RWPE1 (cell line): Measurements from ENCODE around the gene FSD1L.

Experiments
- CTCF ChIA-PET: fragments of 350-600 bp; sonication (Branson Sonifier 250); formaldehyde crosslinking; extraction: SDS; loops from one replicate; lab custom pipeline; 2021; lab: Yijun Ruan, JAX
- POLR2A ChIA-PET: fragments of 400-600 bp; formaldehyde crosslinking; extraction: SDS; loops from one replicate; lab custom pipeline; 2020; ENCODE audit warnings: antibody characterized with exemption; ENCODE audit not compliant: low non-redundant PET; lab: Yijun Ruan, JAX
- DNase-seq: peaks from one replicate; pipeline ENCODE4 v3.0.0; 2012; ENCODE audit warnings: low spot score
- H3K27ac ChIP-seq: fragments of 450-650 bp; 2 replicates; pipeline ENCODE4 v1.5.1; 2017
- CTCF ChIP-seq: fragments of 450-650 bp; conservative IDR thresholded peaks from 2 replicates; pipeline ENCODE4 v1.5.1; 2017; ENCODE audit warnings: low read depth, mild to moderate bottlenecking

Gene FSD1L

DNA sequence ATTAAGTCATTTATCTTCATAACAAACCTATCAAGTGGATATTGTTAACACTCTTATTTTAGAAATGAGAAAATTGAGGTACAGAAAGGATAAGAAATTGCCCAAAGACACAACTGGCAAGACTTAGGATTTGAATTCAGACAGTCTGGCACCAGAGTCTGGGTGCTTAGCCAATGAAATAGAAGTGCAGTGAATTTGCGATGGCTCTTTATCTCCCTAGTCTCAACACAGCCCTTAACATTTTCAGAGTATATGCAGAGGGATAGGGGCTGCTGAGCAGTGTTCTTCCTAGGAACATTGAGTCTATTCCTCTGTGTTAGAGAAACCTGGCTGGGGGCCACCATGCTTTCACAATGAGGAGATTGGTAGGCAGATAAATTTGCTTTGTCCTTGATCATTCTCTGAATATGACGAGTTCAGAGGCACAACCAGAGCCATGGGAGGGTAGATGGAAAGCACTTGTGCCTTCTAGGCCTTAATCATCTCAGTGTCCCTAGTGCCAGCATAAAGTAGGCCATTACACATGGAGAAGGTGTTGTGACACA lies 6.1 kb upstream of the FSD1L start:
- TF ChIP-seq CTCF: no peak
- H3K27ac ChIP-seq: no peak overlapping the region
- ChIA-PET CTCF (no interaction called here), POLR2A (no interaction called here)
- DNase-seq: no peak

DNA sequence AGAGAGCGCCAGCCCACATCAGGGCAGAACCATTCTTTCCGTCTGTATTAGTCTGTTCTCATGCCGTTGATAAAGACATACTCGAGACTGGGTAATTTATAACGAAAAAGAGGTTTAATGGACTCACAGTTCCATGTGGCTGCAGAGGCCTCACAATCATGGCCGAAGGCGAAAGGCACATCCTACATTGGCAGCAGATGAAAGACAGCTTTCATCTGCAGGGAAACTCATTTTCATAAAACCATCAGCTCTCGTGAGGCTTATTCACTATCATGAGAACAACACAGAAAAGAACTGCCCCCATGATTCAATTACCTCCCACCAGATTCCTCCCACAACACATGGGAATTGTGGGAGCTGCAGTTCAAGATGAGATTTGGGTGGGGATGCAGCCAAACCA lies 4.7 kb upstream of the FSD1L start:
- no peak for TF ChIP-seq CTCF
- no peak overlapping the region for H3K27ac ChIP-seq
- DNase-seq: no peak
- ChIA-PET CTCF (no interaction called here), POLR2A (no interaction called here)

DNA sequence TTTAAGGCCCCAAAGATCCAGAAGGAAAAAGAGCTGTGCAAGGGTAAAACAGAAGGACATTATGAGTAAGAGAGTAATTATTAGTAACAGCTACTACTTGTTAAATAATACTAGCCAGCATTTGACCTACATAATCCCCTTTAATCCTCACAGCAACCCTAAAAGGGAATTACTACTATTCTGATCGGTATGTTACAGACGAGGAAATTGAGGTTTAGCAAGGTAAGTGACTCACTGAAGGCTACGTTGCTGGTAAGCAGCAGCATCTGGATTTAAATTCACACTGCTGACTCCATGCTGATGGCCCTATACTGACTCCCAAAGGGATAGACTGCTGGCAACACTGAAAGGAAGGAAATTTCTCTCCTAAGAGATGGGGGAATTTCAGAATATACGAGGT lies 3.7 kb upstream of the FSD1L start:
- CTCF ChIA-PET: no interaction called here
- no peak for TF ChIP-seq CTCF

DNA sequence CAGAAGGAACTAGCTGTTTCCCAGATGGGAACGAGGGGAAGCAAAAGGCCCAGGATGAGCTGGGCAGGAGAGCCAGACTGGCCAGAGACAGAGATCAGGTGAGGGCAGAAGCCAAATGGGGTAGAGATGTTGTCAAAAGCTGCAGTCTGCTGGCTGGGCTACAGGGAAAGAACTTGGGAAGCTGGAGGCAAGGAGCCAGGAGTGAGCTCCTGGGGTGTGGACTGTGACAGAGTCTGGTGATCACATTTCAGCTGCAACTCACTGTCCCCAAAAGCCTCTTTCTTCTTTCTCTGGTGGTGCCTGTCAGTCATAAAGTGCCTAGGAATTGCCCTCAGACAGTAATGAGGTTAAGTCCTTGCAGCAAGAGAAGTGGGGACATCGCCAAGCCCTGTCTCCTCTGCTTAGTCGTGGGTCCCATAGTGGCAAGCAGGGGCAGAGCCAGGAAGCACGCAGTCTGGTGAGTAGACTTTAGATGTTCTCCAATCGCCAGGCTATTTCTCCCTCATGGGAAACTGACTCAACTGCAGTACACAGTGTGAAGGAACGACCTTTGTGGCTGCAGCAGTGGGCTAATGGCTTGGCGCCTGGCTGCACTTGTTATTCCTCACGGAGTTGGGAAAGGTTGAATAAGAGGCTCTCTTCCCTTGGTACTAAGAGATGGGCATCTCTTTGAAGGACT lies 2.5 kb upstream of the FSD1L start:
- POLR2A ChIA-PET: no interaction called here
- H3K27ac ChIP-seq: no peak overlapping the region
- no peak for DNase-seq
- CTCF ChIA-PET: interaction anchor here (0.7 to 1.0 kb wide), 3 partner anchors 20 to 84 kb away, joined by 3 to 6 read pairs (median 4); no protein-coding TSS in a partner anchor
- TF ChIP-seq CTCF: no peak

More for the DNA sequence above, 3.7 kb upstream of the FSD1L start:
- POLR2A ChIA-PET: no interaction called here
- no peak for DNase-seq
- H3K27ac ChIP-seq: no peak overlapping the region

- no peak for TF ChIP-seq CTCF
- ChIA-PET CTCF (interaction anchor here (0.6 to 0.7 kb wide), 4 partner anchors 21 to 434 kb away, joined by 3 to 7 read pairs (median 3); no protein-coding TSS in a partner anchor), POLR2A (interaction anchor here (0.6 kb wide), 1 partner anchor 20 kb away, joined by 3 read pairs; no protein-coding TSS in a partner anchor)
- DNase-seq: no peak
- H3K27ac ChIP-seq: peak overlapping the region; percentile 86
Observed at GRCh38 chr9:105447386-105447813, 434 bp upstream of the FSD1L start.

DNA sequence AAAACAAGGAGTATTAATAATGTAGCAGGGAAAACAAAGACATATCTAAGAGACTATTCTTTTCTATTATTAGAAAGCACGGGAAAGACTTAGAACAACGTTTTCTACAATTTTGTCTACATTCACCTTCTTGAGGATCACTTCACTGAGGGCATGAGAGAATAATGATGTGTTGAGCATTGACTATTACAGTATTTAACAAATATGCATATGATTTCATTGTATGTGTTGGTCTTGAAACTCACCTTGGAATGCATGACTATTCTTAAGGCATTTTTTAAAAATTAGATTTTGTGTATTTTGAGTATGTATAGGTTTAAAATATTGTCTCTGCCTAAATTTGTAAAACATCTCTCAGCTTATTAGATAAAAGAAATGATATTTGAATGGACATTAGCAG lies 1.2 kb downstream of the FSD1L start:
- ChIA-PET CTCF (interaction anchor here (0.6 kb wide), 1 partner anchor 559 kb away, joined by 3 read pairs; no protein-coding TSS in a partner anchor), POLR2A (no interaction called here)
- no peak for DNase-seq
- no peak overlapping the region for H3K27ac ChIP-seq
- no peak for TF ChIP-seq CTCF
